Caco-2 (cell line): ENCODE data around the gene RPRD2. TPM values are rescaled to one million over a fixed set of nuclear protein-coding genes. Genes with fewer than 3 reads are reported as not detected.

ENCODE experiments used
- BruUV-seq: library from RNA; stranded (reverse); fragments of 400-500 nt; replicated peaks from 2 replicates; lab custom pipeline; 2021; lab: Mats Ljungman, UMichigan
- CTCF ChIA-PET: fragments of 300-600 bp; sonication (Branson Sonifier 250); formaldehyde crosslinking; loops from one replicate; lab custom pipeline; 2022; ENCODE audit warnings: antibody characterized with exemption; lab: Charles Lee
- POLR2A ChIA-PET: fragments of 300-600 bp; sonication (Branson Sonifier 250); formaldehyde crosslinking; loops from one replicate; lab custom pipeline; 2022; ENCODE audit warnings: antibody characterized with exemption; lab: Charles Lee
- DNase-seq, 2 experiments: peaks; one replicate each; pipeline versions ENCODE4 v3.0.0 to v3.0.0-alpha.2; 2020 to 2022
- H3K27me3 ChIP-seq: replicated peaks from 2 replicates; pipeline ENCODE4 v1.6.0; 2011; ENCODE audit warnings: low read length; ENCODE audit not compliant: control insufficient read depth, insufficient read depth
- H3K36me3 ChIP-seq: 2 replicates; pipeline ENCODE4 v1.5.1; 2011; ENCODE audit warnings: low read length; ENCODE audit not compliant: control insufficient read depth, insufficient read depth
- H3K4me1 ChIP-seq: fragments of 250-450 bp; sonication (Bioruptor Pico); 2 replicates; pipeline ENCODE4 v1.5.1; 2020; ENCODE audit warnings: mild to moderate bottlenecking
- H3K4me3 ChIP-seq: 2 replicates; pipeline ENCODE4 v1.5.1; 2011; ENCODE audit warnings: low read depth, mild to moderate bottlenecking, control low read depth, low read length
- H3K9me3 ChIP-seq: fragments of 250-450 bp; sonication (Bioruptor Pico); 2 replicates; pipeline ENCODE4 v1.5.1; 2020; ENCODE audit warnings: mild to moderate bottlenecking, moderate library complexity
- H3K27ac Mint-ChIP-seq: one replicate; pipeline ENCODE4 v1.8.0; 2022; ENCODE audit warnings: mixed read lengths; ENCODE audit not compliant: unreplicated experiment
- H3K27me3 Mint-ChIP-seq: one replicate; pipeline ENCODE4 v1.8.0; 2022; ENCODE audit warnings: mixed read lengths; ENCODE audit not compliant: insufficient read depth, unreplicated experiment
- H3K36me3 Mint-ChIP-seq: one replicate; pipeline ENCODE4 v1.8.0; 2022; ENCODE audit warnings: mild to moderate bottlenecking, mixed read lengths; ENCODE audit not compliant: insufficient read depth, unreplicated experiment
- H3K4me1 Mint-ChIP-seq: one replicate; pipeline ENCODE4 v1.8.0; 2022; ENCODE audit warnings: low read depth, mixed read lengths; ENCODE audit not compliant: unreplicated experiment
- H3K4me3 Mint-ChIP-seq: one replicate; pipeline ENCODE4 v1.8.0; 2022; ENCODE audit warnings: mild to moderate bottlenecking, moderate library complexity, mixed read lengths; ENCODE audit not compliant: unreplicated experiment
- H3K9me3 Mint-ChIP-seq: one replicate; pipeline ENCODE4 v1.8.0; 2022; ENCODE audit warnings: mixed read lengths; ENCODE audit not compliant: unreplicated experiment
- CTCF ChIP-seq, 2 experiments: fragments of 200-600 bp in 1 of 2; IDR thresholded peaks; 1 replicate in 1 of 2; 2 replicates in 1 of 2; pipeline versions ENCODE4 v1.5.1 to v1.8.0; 2011 to 2022; ENCODE audit warnings: antibody characterized with exemption in 1 of 2, control low read depth in 1 of 2, inconsistent platforms in 1 of 2, low read depth in 1 of 2, low read length in 1 of 2, mild to moderate bottlenecking in 1 of 2, moderate library complexity in 1 of 2; ENCODE audit not compliant: insufficient read depth in 1 of 2, severe bottlenecking in 1 of 2, unreplicated experiment in 1 of 2
- intact Hi-C: fragments of 100-400 bp; cut with micrococcal nuclease; formaldehyde crosslinking; loops from one replicate; pipeline ENCODE4 v1.10.0; 2022; ENCODE audit not compliant: unreplicated experiment
- total RNA-seq: library from RNA; stranded (reverse); gene quantifications from 2 replicates; pipeline ENCODE4 v1.2.3, GENCODE V29; 2022

Gene RPRD2
- total RNA-seq, 1 experiment from 2014 or later: 24.3 TPM

- peaks cover 6% of the 10 kb centered on the region for H3K4me1 Mint-ChIP-seq
- intact Hi-C loops: no loop called here
Observed at GRCh38 chr1:150420560-150421265, 56.8 kb downstream of the RPRD2 start.

GRCh38 chr1:150422541-150422940 is 58.6 kb downstream of the RPRD2 start:
- H3K36me3 ChIP-seq: no peaks in the 10 kb centered on the region
- intact Hi-C loops: no loop called here
- no TSS peak for BruUV-seq
- ChIA-PET POLR2A (no interaction called here), CTCF (no interaction called here)
- Mint-ChIP-seq H3K4me3 (no peak overlapping the region), H3K36me3 (peaks cover 21% of the 10 kb centered on the region), H3K27me3 (no peaks in the 10 kb centered on the region), H3K27ac (no peak overlapping the region), H3K9me3 (no peaks in the 10 kb centered on the region), H3K4me1 (no peaks in the 10 kb centered on the region)
- H3K9me3 ChIP-seq: no peaks in the 10 kb centered on the region
- no peak overlapping the region for H3K4me3 ChIP-seq
- no peaks in the 10 kb centered on the region for H3K27me3 ChIP-seq
- no peaks in the 10 kb centered on the region for H3K4me1 ChIP-seq
- TF ChIP-seq CTCF (IDR thresholded peaks at IDR 0.05; ENCODE audit: insufficient read depth in 1 of 2, low read depth in 1 of 2, low read length in 1 of 2, severe bottlenecking in 1 of 2, unreplicated experiment in 1 of 2): no peak
- no peak for DNase-seq

More at GRCh38 chr1:150420560-150421265, 56.8 kb downstream of the RPRD2 start:
- H3K36me3 ChIP-seq: no peaks in the 10 kb centered on the region
- no peaks in the 10 kb centered on the region for H3K4me1 ChIP-seq
- POLR2A ChIA-PET: interaction anchor here (0.5 kb wide), 1 partner anchor 22 kb away, joined by 4 read pairs; no protein-coding TSS in a partner anchor
- no peaks in the 10 kb centered on the region for H3K27me3 Mint-ChIP-seq
- no peaks in the 10 kb centered on the region for H3K9me3 Mint-ChIP-seq
- H3K27me3 ChIP-seq: no peaks in the 10 kb centered on the region
- no peak overlapping the region for H3K4me3 Mint-ChIP-seq
- H3K27ac Mint-ChIP-seq: no peak overlapping the region
- BruUV-seq: no TSS peak
- TF ChIP-seq CTCF (IDR thresholded peaks at IDR 0.05; ENCODE audit: insufficient read depth in 1 of 2, low read depth in 1 of 2, low read length in 1 of 2, severe bottlenecking in 1 of 2, unreplicated experiment in 1 of 2): no peak
- H3K36me3 Mint-ChIP-seq: peaks cover 21% of the 10 kb centered on the region
- H3K9me3 ChIP-seq: no peaks in the 10 kb centered on the region
- DNase-seq: no peak
- H3K4me3 ChIP-seq: no peak overlapping the region
- CTCF ChIA-PET: no interaction called here

GRCh38 chr1:150429805-150430204 is 65.9 kb downstream of the RPRD2 start:
- Mint-ChIP-seq H3K27ac (peak overlapping the region; percentile 5), H3K4me3 (no peak overlapping the region), H3K9me3 (no peaks in the 10 kb centered on the region), H3K36me3 (peaks cover 22% of the 10 kb centered on the region), H3K27me3 (no peaks in the 10 kb centered on the region), H3K4me1 (peaks cover 15% of the 10 kb centered on the region)
- intact Hi-C loops: loop anchor here (5.0 kb wide), 1 partner anchor 68 kb away; the partner anchor contains the start of gene RPRD2
- BruUV-seq: no TSS peak
- ChIA-PET CTCF (interaction anchor here (1.0 kb wide), 1 partner anchor 103 kb away, joined by 5 read pairs; no protein-coding TSS in a partner anchor), POLR2A (interaction anchor here (0.7 kb wide), 1 partner anchor 243 kb away, joined by 5 read pairs; no protein-coding TSS in a partner anchor)
- Histone ChIP-seq H3K36me3 (no peaks in the 10 kb centered on the region), H3K4me3 (no peak overlapping the region), H3K27me3 (no peaks in the 10 kb centered on the region), H3K4me1 (0 out of 2 replicates have a peak, but pooled peaks cover 4% of the 10 kb centered on the region), H3K9me3 (no peaks in the 10 kb centered on the region)
- no peak for DNase-seq
- TF ChIP-seq CTCF (IDR thresholded peaks at IDR 0.05; ENCODE audit: insufficient read depth in 1 of 2, low read depth in 1 of 2, low read length in 1 of 2, severe bottlenecking in 1 of 2, unreplicated experiment in 1 of 2): peak; percentile 16 to 37
